Stimulated activated CD4-positive, alpha-beta T cell treated with anti-CD3 and anti-CD28 coated beads, Interleukin-12 subunit alpha, Interleukin-12 subunit beta, amount 100 ng/mL, for 48 hours (primary cell): Measurements from ENCODE around the gene SCAI.
A peak's percentile ranks its signal among the peaks of the same experiment; 100 is the strongest.
"Not testable (repeated sequence)": the region's sequence is repeated elsewhere in the genome, so short reads cannot be mapped to it uniquely, and the experiment has no call there.

Source experiments
- DNase-seq, 3 donors: peaks; one replicate each; pipeline ENCODE4 v3.0.0-alpha.2; 2020; ENCODE audit warnings: low read depth in 2 of 3, low spot score in 1 of 3

Gene SCAI

DNA sequence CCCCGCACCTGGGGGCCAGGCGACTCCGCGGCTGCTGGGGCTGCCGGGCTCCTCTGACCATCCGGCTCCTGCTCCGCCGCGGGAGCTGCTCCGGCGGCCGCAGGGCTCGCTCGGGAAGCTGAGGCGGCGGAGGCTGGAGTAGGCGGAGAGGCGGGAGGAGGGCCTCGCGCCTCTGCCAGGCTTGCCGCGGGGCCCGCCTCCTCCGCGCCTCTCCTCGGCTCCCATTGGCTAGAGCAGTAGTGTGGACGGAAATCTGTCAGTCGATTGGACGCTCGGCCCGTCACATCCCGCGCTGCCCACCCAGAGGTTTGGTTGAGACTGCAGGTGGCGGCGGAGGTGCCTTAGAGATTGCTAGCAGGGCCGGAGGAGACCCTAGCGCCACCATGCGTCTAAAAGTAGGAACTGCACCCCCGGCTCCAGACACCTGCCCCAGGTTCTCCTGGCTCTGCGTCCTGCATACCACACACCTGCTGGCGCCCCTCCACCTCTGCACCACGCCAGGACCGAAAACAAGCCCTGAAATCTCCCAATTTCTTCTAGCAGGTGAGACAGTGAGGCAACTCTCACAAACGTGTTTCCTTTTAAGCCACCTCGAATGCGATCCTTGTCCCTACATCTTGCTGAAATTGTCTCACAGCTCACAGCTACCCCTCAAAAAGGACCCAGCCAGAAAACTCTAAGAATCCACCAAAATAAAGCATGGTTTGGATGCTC is at the start of gene SCAI:
Gene SCAI, minus strand, starts transcription at position 152 of the 714 bp plus-strand sequence. Its CDS starts 91 bp downstream, at position 61.
- peak; percentile 97 to 99 (median 98) for DNase-seq

- DNase-seq = peak in 2 of 3 donors; percentile 8 to 18
These were observed 47.1 kb upstream of the SCAI start for GRCh38 chr9:125190361-125190801.

GRCh38 chr9:125189361-125190289 is 46.3 kb upstream of the SCAI start, which contains the start of gene PPP6C:
Gene PPP6C, minus strand, starts transcription at chr9:125189803. Its CDS starts 85 bp downstream, at chr9:125189718.
- peak; percentile 95 to 98 (median 97) for DNase-seq

- DNase-seq = peak in 1 of 3 donors; percentile 15
These were observed 45.7 kb upstream of the SCAI start for GRCh38 chr9:125189011-125189360.

- DNase-seq = no peak
These were observed 40.2 kb upstream of the SCAI start for GRCh38 chr9:125183561-125183960.

DNA sequence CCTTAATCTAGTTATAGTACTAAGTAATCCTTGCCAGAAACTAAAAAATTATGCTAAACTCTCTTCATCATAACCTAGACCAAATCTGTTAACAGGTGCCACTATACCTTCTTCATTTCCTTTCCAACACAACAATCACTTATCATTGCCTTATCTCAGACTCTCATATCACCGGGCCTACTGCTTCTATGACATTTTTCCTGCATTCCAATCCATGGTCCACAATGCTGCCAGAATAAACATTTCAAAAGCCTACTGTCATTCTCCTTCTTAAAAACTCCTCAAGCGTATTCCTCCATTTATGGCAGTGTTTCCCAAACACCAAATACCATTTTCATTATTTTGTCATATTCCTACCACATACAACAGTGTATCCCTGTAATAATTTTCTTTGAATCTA is 39.7 kb upstream of the SCAI start:
- no peak for DNase-seq

- DNase-seq = not testable (repeated sequence)
These were observed 38.4 kb upstream of the SCAI start for GRCh38 chr9:125181756-125182155.

- no peak for DNase-seq
These were observed 37.5 kb upstream of the SCAI start for GRCh38 chr9:125180876-125181275.

GRCh38 chr9:125179776-125180175 is 36.4 kb upstream of the SCAI start:
- DNase-seq = not testable (repeated sequence)

- DNase-seq = no peak
These were observed 34.6 kb upstream of the SCAI start for GRCh38 chr9:125177888-125178287.

- no peak for DNase-seq
These were observed 33.3 kb upstream of the SCAI start for GRCh38 chr9:125176636-125177035.

- no peak for DNase-seq
These were observed 28.9 kb upstream of the SCAI start for GRCh38 chr9:125172031-125172755.

- DNase-seq = no peak
These were observed 26.6 kb upstream of the SCAI start for GRCh38 chr9:125169895-125170294.

DNA sequence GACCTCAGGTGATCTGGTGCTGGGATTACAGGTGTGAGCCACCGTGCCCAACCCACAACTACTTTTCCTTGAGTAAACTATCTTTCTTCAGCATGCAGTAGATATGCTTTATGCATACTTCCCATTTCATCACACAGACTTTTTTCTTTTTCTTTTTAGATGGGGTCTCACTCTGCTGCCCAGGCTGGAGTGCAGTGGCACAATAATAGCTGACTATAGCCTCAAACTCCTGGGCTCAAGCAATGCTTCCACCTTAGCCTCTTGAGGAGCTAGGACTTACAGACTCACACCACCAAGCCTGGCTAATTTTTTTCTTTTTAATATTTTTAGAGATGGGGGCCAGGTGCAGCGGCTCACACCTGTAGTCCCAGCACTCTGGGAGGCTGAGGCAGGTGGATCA is 23.4 kb upstream of the SCAI start:
- no peak for DNase-seq

DNA sequence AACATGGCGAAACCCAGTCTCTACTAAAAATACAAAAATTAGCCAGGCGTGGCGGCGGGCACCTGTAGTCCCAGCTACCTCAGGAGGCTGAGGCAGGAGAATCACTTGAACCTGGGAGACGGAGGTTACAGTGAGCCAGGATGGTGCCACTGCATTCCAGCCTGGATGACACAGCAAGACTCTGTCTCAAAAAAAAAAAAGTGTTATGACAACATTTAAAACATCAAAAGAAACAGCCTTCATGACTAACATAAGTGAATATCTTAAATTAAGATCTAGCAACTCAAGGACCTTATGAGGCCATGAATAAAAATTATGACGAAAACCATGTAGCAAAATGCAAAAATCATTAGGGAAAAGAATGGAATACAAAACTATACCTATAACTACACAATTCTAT is 19.6 kb upstream of the SCAI start:
- not testable (repeated sequence) for DNase-seq

- DNase-seq = no peak
These were observed 18.1 kb upstream of the SCAI start for GRCh38 chr9:125161284-125161918.

GRCh38 chr9:125160750-125161149 is 17.4 kb upstream of the SCAI start:
- no peak for DNase-seq

- DNase-seq = no peak
These were observed 13.2 kb upstream of the SCAI start for GRCh38 chr9:125156551-125156950.

GRCh38 chr9:125153712-125154367 is 10.5 kb upstream of the SCAI start:
- DNase-seq = no peak

- no peak for DNase-seq
These were observed 8.4 kb upstream of the SCAI start for GRCh38 chr9:125151730-125152129.
